ENCODE results near the gene CERS4. TPM values are rescaled to one million over a fixed set of nuclear protein-coding genes. Genes with fewer than 3 reads are reported as not detected.
"Not testable (repeated sequence)": the region's sequence is repeated elsewhere in the genome, so short reads cannot be mapped to it uniquely, and the experiment has no call there.

The CERS4 gene
- total and polyA plus RNA-seq, 4 donors, result 30.7 to 67.8 (median 54.4) TPM

DNA sequence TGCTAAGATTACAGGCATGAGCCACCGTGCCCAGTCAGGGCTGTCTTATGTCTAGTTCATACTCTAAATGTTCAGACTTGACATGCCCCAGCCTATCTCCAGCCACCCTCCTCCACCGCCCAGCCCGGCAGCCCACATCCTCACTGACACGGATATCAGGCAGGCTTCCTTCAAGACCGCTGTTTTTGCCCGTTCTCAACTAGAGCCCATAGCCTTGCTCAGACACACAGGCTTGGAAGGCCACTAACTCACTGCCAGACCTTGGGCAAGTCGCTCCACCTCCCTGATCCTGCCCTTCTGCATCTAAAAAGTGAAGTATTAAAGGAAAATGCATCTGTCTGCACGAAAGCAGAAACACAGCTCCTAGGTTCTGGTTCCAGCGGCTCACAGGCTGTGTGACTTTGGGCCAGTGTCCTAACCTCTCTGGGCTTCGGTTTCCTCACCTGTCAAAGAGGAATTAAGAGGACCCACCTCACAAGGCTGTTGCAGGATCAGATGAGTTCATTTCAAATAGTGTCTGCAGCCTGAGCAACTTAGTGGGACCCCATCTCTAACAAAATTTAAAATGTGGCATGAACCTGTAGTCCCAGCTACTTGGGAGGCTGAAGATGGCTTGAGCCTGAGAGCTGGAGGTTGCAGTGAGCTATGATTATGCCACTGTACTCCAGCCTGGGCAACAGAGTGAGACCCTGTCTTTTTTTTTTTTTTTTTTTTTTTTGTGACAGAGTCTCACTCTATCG lies 14.5 kb upstream of the CERS4 start:
- Histone ChIP-seq H3K9me3 (ENCODE audit: control insufficient read depth in 4 of 4, insufficient read depth in 3 of 4, low read length in 3 of 4) (no peaks in the 10 kb centered on the region), H3K27ac (ENCODE audit: low read depth in 1 of 2, low read length in 1 of 2) (peak overlapping the region in 1 of 2 donors; percentile 85), H3K36me3 (ENCODE audit: control insufficient read depth in 4 of 4, insufficient read depth in 4 of 4, low read length in 4 of 4) (no peaks in the 10 kb centered on the region), H3K4me3 (no peak overlapping the region), H3K9ac (ENCODE audit: insufficient read depth in 1 of 2, low read length in 2 of 2) (no peak overlapping the region), H3K4me1 (ENCODE audit: control insufficient read depth in 5 of 5, insufficient read depth in 5 of 5, low read length in 5 of 5) (peaks cover 0 to 8% (median 2%) of the 10 kb centered on the region in 5 donors), H3K27me3 (ENCODE audit: control insufficient read depth in 3 of 3, insufficient read depth in 3 of 3, low read length in 2 of 3) (no peaks in the 10 kb centered on the region)
- WGBS, 2 donors, result 32 to 44% methylated on average over 11 of the region's 11 CpGs
- DNase-seq, result no peak
- peak; percentile 11 for ATAC-seq (ENCODE audit: insufficient read depth, low FRiP score)
- TF ChIP-seq, protein P1, sequence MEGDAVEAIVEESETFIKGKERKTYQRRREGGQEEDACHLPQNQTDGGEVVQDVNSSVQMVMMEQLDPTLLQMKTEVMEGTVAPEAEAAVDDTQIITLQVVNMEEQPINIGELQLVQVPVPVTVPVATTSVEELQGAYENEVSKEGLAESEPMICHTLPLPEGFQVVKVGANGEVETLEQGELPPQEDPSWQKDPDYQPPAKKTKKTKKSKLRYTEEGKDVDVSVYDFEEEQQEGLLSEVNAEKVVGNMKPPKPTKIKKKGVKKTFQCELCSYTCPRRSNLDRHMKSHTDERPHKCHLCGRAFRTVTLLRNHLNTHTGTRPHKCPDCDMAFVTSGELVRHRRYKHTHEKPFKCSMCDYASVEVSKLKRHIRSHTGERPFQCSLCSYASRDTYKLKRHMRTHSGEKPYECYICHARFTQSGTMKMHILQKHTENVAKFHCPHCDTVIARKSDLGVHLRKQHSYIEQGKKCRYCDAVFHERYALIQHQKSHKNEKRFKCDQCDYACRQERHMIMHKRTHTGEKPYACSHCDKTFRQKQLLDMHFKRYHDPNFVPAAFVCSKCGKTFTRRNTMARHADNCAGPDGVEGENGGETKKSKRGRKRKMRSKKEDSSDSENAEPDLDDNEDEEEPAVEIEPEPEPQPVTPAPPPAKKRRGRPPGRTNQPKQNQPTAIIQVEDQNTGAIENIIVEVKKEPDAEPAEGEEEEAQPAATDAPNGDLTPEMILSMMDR (IDR thresholded peaks at IDR 0.05; ENCODE audit: control extremely low read depth, extremely low read depth), result no peak

DNA sequence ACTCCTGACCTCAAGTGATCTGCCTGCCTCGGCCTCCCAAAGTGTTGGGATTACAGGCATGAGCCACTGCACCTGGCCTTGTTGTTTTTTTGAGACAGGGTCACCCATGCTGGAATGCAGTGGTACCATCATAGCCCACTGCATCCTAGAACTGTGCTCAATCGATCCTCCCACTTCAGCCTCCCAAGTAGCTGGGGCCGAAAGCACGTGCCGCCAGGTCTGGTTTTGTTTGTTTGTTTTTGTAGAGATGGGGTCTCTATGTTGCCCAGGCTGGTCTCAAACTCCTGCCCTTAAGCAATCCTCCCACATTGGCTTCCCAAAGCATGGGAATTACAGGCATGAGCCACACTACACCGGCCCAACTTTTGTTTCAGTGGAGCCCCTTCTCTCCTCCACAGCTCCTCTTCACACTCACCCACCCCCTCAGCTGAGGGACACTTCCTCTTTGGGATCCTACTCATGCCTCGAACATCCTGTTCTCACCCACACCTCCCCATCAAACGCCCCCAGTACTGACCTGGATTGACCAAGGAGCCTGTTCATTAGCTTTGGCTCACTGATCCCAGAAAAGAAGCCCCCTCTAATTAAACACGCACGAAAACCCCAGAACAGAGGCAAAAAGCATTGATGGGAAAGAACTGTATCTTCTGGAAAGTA lies 12.8 kb upstream of the CERS4 start:
- TF ChIP-seq, protein P1 (IDR thresholded peaks at IDR 0.05; ENCODE audit: control extremely low read depth, extremely low read depth), result no peak
- WGBS, 2 donors, result 54 to 61% methylated on average over 10 of the region's 10 CpGs
- DNase-seq (no peak), ATAC-seq (ENCODE audit: insufficient read depth, low FRiP score) (no peak)
- H3K9me3 ChIP-seq (ENCODE audit: control insufficient read depth in 4 of 4, insufficient read depth in 3 of 4, low read length in 3 of 4), result no peaks in the 10 kb centered on the region
- no peaks in the 10 kb centered on the region for H3K36me3 ChIP-seq (ENCODE audit: control insufficient read depth in 4 of 4, insufficient read depth in 4 of 4, low read length in 4 of 4)
- H3K9ac ChIP-seq (ENCODE audit: insufficient read depth in 1 of 2, low read length in 2 of 2), result no peak overlapping the region
- peak overlapping the region in 1 of 2 donors; percentile 47 for H3K27ac ChIP-seq (ENCODE audit: low read depth in 1 of 2, low read length in 1 of 2)
- no peak overlapping the region for H3K4me3 ChIP-seq
- no peaks in the 10 kb centered on the region for H3K27me3 ChIP-seq (ENCODE audit: control insufficient read depth in 3 of 3, insufficient read depth in 3 of 3, low read length in 2 of 3)
- peaks cover 0 to 8% (median 2%) of the 10 kb centered on the region in 5 donors for H3K4me1 ChIP-seq (ENCODE audit: control insufficient read depth in 5 of 5, insufficient read depth in 5 of 5, low read length in 5 of 5)

DNA sequence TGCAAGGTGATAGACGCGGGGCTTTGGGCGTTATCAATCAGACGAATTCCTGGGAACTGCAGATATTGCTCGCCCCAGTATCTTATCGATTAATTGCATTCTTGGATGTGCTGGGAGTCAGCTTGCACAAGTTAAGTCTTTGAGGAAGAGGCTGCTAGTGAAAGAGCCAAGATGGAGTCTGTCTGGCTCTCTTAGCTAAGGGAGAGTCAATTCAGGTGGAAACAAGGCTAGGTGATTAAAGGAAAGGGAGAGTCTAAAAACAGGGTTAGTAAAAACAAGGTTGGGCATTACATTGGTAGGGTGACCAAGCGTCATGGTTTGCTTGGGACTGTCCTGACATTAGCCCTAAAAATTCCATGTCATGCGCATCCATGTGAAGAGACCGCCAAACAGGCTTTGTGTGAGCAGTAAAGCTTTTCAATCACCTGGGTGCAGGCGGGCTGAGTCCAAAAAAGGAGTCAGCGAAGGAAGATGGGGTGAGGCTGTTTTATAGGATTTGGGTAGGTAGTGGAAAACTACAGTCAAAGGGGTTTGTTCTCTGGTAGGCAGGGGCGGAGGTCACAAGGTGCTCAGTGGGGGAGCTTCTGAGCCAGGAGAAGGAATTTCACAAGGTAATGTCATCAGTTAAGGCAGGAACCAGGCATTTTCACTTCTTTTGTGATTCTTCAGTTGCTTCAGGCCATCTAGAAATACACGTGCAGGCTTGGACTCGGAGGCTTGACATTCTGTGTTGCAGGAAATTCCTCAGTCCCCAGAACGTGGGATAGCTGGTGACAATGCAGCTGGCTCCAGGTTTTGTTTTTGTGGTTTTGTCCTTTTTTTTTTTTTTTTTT lies 5.7 kb upstream of the CERS4 start:
- not testable (repeated sequence) for H3K36me3 ChIP-seq (ENCODE audit: control insufficient read depth in 4 of 4, insufficient read depth in 4 of 4, low read length in 4 of 4); H3K9me3 ChIP-seq (ENCODE audit: control insufficient read depth in 4 of 4, insufficient read depth in 3 of 4, low read length in 3 of 4); H3K27ac ChIP-seq (ENCODE audit: low read depth in 1 of 2, low read length in 1 of 2); H3K4me3 ChIP-seq; DNase-seq; H3K27me3 ChIP-seq (ENCODE audit: control insufficient read depth in 3 of 3, insufficient read depth in 3 of 3, low read length in 2 of 3); H3K9ac ChIP-seq (ENCODE audit: insufficient read depth in 1 of 2, low read length in 2 of 2); ATAC-seq (ENCODE audit: insufficient read depth, low FRiP score); H3K4me1 ChIP-seq (ENCODE audit: control insufficient read depth in 5 of 5, insufficient read depth in 5 of 5, low read length in 5 of 5)
- WGBS, 2 donors, result 74% methylated on average over 15 of the region's 15 CpGs

DNA sequence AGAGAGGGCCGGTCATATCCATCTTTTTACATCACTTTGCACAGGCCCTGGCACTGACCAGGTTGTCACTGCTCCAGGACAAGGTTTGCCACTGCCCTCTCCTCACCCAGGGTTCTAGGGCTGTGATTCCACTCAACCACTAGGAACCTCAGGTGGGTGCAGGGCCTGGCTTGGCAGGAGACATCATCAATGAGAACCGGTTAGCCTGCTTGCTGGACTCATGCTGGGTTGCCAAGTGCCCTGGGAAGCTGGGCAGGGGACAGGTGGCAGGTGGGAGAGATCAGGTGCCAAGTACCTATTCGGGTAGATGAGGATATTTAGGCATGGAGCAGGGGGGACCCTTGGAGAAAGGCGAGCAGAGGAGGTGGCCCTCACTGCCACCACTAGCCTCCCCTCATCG lies 4.2 kb upstream of the CERS4 start:
- WGBS, 2 donors, result 65 to 87% methylated on average over 5 of the region's 5 CpGs
- no peaks in the 10 kb centered on the region for H3K36me3 ChIP-seq (ENCODE audit: control insufficient read depth in 4 of 4, insufficient read depth in 4 of 4, low read length in 4 of 4)
- no peaks in the 10 kb centered on the region for H3K27me3 ChIP-seq (ENCODE audit: control insufficient read depth in 3 of 3, insufficient read depth in 3 of 3, low read length in 2 of 3)
- H3K9ac ChIP-seq (ENCODE audit: insufficient read depth in 1 of 2, low read length in 2 of 2), result no peak overlapping the region
- H3K4me3 ChIP-seq, result no peak overlapping the region
- H3K27ac ChIP-seq (ENCODE audit: low read depth in 1 of 2, low read length in 1 of 2), result no peak overlapping the region
- no peaks in the 10 kb centered on the region for H3K9me3 ChIP-seq (ENCODE audit: control insufficient read depth in 4 of 4, insufficient read depth in 3 of 4, low read length in 3 of 4)
- H3K4me1 ChIP-seq (ENCODE audit: control insufficient read depth in 5 of 5, insufficient read depth in 5 of 5, low read length in 5 of 5), result peaks cover 0 to 7% (median 0%) of the 10 kb centered on the region in 5 donors
- ATAC-seq (ENCODE audit: insufficient read depth, low FRiP score) (no peak), DNase-seq (peak; percentile 40 to 67 (median 55))
- TF ChIP-seq, protein P1 (IDR thresholded peaks at IDR 0.05; ENCODE audit: control extremely low read depth, extremely low read depth), result no peak

All from lung (tissue), 12 donors.